ENCODE results near the gene AGMO.
A peak's percentile ranks its signal among the peaks of the same experiment; 100 is the strongest.

The AGMO gene

GRCh38 chr7:15494711-15495110 lies 67.1 kb downstream of the AGMO start:
- DNase-seq = no peak

DNA sequence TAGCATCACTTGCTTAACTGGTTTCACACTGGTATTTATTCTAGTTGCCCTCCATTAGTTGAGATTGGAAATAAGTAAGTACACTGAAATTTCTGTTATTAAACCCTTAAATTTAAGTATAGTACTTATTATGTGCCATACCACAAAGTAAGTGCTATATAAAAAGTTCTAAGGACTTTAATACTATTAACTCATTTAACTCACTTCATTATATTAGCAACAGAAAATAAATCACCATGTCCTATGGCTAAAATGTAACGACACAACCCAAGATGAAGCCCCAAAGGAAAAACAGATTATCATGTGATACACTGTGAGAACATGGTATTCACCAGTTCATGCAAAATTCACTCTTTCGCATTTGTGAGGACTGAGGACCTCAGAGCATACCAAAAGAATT lies 70.5 kb downstream of the AGMO start:
- DNase-seq = no peak

GRCh38 chr7:15490291-15490690 lies 71.5 kb downstream of the AGMO start:
- no peak for DNase-seq

DNA sequence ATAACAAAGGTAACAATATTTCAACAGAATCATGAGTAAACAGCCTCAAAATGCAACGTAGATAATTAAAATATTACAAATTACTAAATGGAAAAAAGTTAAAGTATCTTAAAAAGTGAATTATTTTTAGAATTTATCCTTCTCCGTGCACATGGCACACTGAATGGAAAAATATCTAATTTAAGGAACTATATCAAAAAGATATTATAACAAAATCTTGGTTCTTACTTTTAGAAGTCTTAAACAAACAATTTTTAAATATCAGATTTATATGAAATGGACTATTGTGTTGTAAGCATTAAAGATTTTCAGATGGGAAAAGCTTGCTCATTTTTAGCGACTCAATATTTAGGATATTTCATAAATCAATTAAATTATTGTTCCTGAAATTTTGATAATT lies 72.0 kb downstream of the AGMO start:
- DNase-seq = no peak

DNA sequence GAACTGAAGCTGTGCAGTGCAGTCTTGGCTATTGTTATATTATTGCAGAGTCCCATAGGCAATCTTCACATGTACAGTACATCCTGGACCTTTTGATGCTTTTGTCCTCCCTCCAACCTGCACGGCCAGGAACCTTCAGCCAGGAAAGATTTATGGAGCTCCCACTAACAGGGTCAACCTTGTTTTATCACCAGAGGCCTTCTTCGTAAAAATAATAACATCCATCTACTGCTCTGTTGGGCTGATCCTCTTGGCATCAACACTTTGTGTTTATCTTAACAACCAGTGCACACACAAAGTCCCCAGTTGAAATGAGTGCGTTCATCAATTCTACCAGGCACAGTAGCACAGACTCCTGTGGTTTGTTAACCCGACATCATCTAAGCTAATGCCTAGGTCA lies 72.4 kb downstream of the AGMO start:
- DNase-seq = peak; percentile 64

- DNase-seq = no peak
These were observed 73.4 kb downstream of the AGMO start for GRCh38 chr7:15488401-15488800.

DNA sequence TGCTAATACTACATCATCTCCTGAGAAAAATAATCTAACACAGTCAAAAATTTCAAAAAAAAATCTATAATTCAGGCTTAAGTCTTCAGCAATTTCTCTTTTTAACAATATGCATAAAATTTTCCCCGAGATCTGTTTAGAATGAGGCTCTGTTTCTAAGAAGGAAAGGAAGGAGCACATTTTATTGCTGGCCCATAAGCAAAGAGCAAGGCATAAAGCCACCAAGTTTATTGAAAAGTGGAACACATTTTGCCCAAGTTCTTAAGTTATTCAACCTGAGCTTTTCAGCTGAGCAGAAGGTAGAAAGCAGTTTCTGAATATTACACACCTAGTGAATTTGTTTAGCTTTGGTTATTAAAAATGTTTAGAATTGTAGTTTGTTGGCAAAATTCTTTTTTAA lies 73.9 kb downstream of the AGMO start:
- DNase-seq = no peak

DNA sequence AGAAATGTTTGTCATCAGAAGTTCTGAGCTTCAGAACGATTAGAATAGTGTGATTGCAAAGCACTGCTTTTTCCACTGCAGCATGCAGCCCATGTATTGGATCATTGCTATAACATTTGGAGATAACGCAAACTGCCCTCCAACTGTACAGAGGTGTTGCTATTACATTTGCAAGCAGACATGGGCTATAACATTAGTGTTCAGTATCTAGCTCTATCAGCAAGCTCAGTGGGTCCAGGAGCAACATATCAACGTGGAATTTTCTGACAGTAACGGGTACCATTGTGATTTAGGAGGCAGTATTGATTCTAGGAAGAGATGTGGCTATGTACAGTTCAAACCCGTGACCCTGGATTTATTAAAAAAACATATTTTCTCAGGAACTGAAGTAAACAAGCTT lies 75.8 kb downstream of the AGMO start:
- no peak for DNase-seq

DNA sequence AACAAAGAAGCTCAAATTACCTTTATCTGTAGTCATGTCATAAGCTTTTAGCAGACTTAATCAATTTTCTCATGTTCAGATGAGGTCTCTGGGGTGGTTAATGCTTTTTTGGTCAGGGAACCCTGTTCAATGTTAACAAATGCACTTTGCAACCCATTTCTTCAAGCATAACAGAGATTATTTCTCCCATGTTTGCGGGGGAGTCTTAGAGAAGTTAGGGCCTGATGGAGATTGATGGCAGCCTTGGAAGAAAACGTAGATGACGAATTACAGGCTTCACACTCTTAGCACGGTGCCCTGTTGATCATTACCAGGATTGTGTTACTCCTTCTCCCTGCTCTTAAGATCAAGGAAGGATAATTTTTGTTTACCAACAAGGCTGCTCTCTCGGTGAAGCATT lies 76.4 kb downstream of the AGMO start:
- no peak for DNase-seq

- no peak for DNase-seq
These were observed 80.7 kb downstream of the AGMO start for GRCh38 chr7:15481132-15481531.

GRCh38 chr7:15478401-15478800 lies 83.4 kb downstream of the AGMO start:
- no peak for DNase-seq

DNA sequence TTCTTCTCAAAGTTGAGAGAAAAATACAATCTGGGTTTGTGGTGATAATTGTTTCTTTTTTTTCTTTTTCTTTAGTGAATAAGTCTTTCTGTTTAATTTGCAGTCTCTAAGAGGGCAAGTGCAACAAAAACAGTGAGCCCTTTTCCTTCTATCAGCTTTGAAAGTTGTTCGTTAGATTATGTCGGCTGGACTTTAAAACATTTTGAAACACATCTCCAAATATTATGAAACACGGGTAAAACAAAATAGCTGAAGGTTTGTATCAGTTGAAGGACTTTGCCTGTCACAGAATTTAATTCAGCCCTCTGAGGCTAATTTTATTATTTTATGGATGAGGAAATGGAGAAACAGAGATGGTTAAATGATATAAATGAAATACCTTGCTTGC lies 85.3 kb downstream of the AGMO start:
- DNase-seq = no peak

GRCh38 chr7:15475808-15476530 lies 85.8 kb downstream of the AGMO start:
- no peak for DNase-seq

- DNase-seq = no peak
These were observed 90.2 kb downstream of the AGMO start for GRCh38 chr7:15471669-15471950.

DNA sequence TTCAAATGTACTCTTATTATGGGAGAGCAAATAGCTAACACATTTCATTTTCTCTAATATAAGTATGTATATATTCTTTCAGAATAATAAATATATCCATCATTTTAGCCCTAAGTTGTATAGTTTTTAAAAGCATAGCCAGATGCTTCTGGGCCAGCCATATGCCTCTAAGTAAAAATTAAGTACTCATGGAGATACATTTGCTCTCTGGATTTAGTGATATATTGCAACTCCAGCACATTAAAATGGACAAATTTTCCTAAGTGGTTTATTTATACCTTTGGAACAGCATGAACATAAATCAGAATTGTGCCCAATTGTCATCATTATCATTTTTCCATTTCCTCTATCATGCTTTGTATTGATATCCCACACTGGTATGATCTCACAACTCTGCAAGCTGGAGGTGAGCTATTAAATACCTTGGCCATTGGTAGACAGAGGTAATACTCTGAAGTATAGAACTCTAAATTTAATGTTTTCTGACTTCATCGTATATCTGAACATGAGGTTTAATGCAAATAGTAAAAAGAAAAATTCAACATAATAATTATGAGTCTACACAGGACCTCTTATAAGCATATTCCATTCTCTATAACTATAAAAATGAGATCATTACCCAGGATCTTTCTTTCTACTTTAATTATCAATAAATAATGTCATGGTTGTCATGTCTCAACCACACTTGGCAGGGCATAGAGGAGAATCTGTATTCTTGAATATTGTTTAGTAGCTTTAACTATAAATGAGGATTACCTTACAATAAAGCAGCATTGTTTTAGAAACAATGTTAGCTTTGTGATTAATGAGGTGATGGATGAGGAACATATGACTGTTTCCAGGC lies 90.8 kb downstream of the AGMO start:
- no peak for DNase-seq

- DNase-seq = no peak
These were observed 97.1 kb downstream of the AGMO start for GRCh38 chr7:15464667-15465121.

DNA sequence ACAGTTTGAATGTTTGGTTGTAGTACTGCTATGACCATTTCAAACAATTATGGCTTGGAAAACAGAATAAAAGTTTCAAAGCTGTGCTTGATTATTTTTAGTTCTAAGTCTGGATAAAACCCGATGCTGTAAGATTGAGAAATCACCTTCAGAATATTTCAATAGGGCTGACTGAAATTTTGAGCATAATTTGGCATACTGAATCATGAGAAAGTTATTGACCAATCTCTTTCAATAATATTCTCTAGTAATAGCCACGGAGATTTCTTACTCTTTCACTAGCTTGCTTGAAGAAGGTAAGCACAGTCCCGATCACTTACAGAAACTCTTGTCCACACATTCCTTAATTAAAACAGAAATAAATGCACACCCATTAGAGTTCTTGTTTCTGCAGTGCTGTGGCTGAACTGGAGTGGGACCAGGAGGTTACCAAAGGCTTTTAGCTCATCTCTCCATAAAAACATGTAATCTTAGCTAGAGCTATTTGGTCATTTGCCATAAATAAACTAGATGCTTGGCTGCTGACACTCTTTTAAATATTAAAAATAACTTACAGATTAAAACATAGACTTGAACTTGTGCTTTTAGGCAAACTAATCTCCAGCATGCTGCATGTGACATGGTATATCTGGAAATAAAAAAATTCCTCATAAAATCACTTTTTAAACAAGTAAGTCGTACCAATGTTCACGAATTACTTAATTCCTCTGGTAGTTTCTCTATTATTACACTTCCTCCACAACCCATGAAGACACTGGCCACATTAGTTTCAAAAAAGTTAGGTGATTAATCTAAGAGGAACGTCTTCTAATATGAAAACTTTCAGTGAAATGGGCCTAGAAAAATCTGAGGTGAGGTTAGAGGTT lies 97.8 kb downstream of the AGMO start:
- no peak for DNase-seq

DNA sequence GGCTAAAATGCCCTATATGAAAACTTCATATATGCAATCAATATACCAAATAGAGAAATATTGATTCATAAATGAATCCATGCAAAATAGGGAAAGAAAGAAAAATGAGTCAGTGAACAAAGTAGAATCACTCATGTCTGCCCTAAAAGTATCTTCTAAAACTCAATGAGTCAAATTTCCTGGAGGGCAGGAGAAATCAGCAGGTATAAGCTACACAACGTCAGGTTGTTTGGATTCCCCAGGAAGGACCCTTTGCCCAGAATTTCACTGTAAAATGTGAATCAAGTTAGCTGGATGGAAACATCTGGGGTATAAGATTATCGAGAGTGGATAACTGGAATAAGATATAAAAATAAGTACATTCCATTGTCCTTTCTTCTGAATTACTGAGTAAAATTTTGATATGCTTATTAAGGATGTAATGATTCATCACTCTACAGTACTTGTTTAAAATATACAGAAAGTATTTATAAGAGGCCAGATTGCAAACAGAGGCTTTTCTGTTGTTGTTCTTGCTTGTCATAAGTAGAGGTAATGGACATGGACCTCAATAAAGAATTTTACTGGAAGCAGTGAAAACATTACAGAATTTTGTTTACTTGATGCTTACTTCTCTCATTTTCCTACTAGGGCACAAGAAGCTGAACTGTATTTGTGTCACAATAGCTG lies 99.0 kb downstream of the AGMO start:
- no peak for DNase-seq

DNA sequence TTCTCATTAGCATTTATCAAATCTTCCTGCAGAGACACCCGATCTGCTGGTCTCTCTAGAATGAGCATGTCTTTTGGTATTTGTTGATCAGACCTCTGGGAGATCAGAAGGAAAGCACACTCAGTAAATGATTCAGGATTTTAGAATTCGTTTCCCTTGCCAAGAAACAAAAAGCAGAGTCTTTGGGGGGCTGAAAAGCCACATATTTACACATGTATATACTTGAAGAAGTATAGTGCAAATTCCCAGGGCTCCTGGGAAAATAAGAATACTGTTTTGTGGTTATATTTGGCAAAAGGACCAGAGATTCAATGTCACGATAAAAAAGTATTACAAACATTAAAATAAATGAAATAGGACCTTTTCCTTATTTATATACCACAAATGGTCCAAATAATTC lies 100.2 kb downstream of the AGMO start:
- DNase-seq = no peak

DNA sequence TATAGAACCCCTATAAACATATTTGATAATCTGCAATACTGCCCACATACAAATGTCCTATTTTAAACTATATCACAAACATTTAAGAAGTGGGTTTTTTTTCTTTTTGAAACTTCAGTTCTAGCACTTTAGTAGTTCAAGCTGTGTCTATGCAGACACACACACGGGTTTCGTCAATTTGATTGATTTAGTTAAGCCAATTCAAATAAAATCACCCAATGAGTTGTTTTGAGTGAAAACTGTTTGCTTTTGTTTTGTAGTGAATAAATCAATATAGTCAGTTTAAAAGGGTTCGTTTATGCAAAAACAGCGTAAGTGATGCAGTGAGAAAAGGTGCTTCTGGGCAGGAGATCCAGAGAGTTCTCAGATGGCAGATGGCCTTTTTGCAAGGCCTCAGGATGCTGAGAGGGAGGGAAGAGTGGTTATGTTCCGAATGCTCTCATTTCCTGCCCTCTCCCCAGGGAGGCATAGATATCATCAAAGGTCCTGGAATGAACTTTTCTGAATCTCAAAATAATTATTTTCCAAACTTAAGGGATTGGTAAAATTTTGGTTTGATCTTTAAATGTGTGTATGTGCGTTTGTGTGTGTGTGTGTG lies 102.7 kb downstream of the AGMO start:
- no peak for DNase-seq

GRCh38 chr7:15457990-15458955 lies 103.5 kb downstream of the AGMO start:
- no peak for DNase-seq

Data from right forelimb (tissue), 1 donor.